ENCODE measurements around the gene NLRP7.

The NLRP7 gene

GRCh38 chr19:54873990-54874389, 73.3 kb downstream of the NLRP7 start, which contains the start of gene FCAR:
FCAR (plus strand) TSS chr19:54874235; CDS start chr19:54874290, 55 bp downstream.
- DNase-seq (ENCODE audit: low read depth in 2 of 2): no peak

Measured in stimulated activated CD8-positive, alpha-beta memory T cell treated with anti-CD3 and anti-CD28 coated beads, Interleukin-15, amount 100 ng/mL, for 48 hours (primary cell).